Heart right ventricle (tissue), 16 donors: ENCODE data around the gene EFEMP2. TPM values are rescaled to one million over a fixed set of nuclear protein-coding genes. Genes with fewer than 3 reads are reported as not detected.

Source experiments
- ATAC-seq, 8 donors: fragments of 200-7000 bp; cut with Tn5 transposase; one replicate each; pipeline ENCODE4 v1.9.1; 2020; ENCODE audit warnings: mild to moderate bottlenecking in 8 of 8, moderate library complexity in 8 of 8, moderate number of reproducible peaks in 1 of 8
- DNase-seq, 2 donors: peaks; one replicate each; pipeline ENCODE4 v3.0.0-alpha.2; 2020
- H3K27ac ChIP-seq, 10 donors: fragments of 200-600 bp; sonication (generic) in 2 of 10; one replicate each; pipeline versions ENCODE4 v1.5.0 to v1.8.0; 2020 to 2022; ENCODE audit warnings: mild to moderate bottlenecking in 3 of 10
- H3K27me3 ChIP-seq, 7 donors: fragments of 200-600 bp; one replicate each; pipeline ENCODE4 v1.8.0; 2021 to 2022; ENCODE audit warnings: mild to moderate bottlenecking in 2 of 7
- H3K36me3 ChIP-seq, 9 donors: fragments of 200-600 bp; sonication (generic) in 1 of 9; one replicate each; pipeline versions ENCODE4 v1.5.0 to v1.8.0; 2020 to 2022; ENCODE audit warnings: mild to moderate bottlenecking in 2 of 9
- H3K4me1 ChIP-seq, 9 donors: fragments of 200-600 bp; sonication (generic) in 1 of 9; one replicate each; pipeline versions ENCODE4 v1.5.0 to v1.8.0; 2020 to 2022; ENCODE audit warnings: mild to moderate bottlenecking in 4 of 9
- H3K4me3 ChIP-seq, 10 donors: fragments of 200-600 bp; sonication (generic) in 2 of 10; one replicate each; pipeline versions ENCODE4 v1.5.0 to v1.8.0; 2020 to 2022; ENCODE audit warnings: mild to moderate bottlenecking in 7 of 10, moderate library complexity in 2 of 10
- H3K9me3 ChIP-seq, 11 donors: fragments of 200-600 bp in 10 of 11; sonication (generic) in 2 of 11; one replicate each; pipeline versions ENCODE4 v1.5.0 to v1.8.0; 2013 to 2022; ENCODE audit warnings: mild to moderate bottlenecking in 2 of 11, control low read depth in 1 of 11, moderate library complexity in 1 of 11
- CTCF ChIP-seq, 9 donors: fragments of 200-600 bp; sonication (generic) in 2 of 9; IDR thresholded peaks; one replicate each; pipeline versions ENCODE4 v1.5.0 to v1.8.0; 2021 to 2022; ENCODE audit warnings: antibody characterized with exemption in 9 of 9, mild to moderate bottlenecking in 5 of 9, moderate library complexity in 1 of 9
- WGBS, 2 donors: extraction: QIAGEN DNeasy Blood & Tissue Kit; methylation state at CpG; one replicate each; pipeline ENCODE4 v1.1.7; 2013; ENCODE audit warnings: inconsistent platforms in 1 of 2; 5-methylcytosine and 5-hydroxymethylcytosine counted together
- intact Hi-C, 10 donors: fragments of 100-400 bp; cut with DNase I; formaldehyde crosslinking; loops; one replicate each; pipeline versions ENCODE4 v1.11.1 to v1.14.2; 2022
- polyA plus RNA-seq, 2 donors: library from polyadenylated mRNA; stranded (reverse); fragments of 200-250 nt; gene quantifications; one replicate each; pipeline ENCODE4 v1.2.3, GENCODE V29; 2013
- total RNA-seq, 10 donors: library from RNA; stranded (reverse); fragmentation: NEBNext Ultra II Directional in 3 of 10; extraction: Animal tissue kit (Norgen Biotek cat#: 25700) in 3 of 10; gene quantifications; one replicate each; pipeline versions ENCODE4 v1.2.1 to v1.2.4, GENCODE V29; 2021 to 2023
- donor health status: Arrhythmogenic right ventricular cardiomyopathy.
- donor health status: ischemic (EF 13 %, LVEDD 7.1; RV severe dilation, severe dysfunction).
- donor health status: healthy with polysubstance abuse.
- donor health status: DM: no; HTN: yes; CAD: no.
- donor health status: DM: no; HTN: no; CAD: no.
- donor health status: ischemic (EF 25% LVEDD 6.9; RV normal size, moderate dysfunction).
- donor health status: ischemic (EF 25% LVEDD 5.7; RV mildly dilated, moderate dysfunction).
- donor health status: healthy.
- donor health status: DM: yes; HTN: yes; CAD: no.
- donor health status: Ischemic cardiomyopathy.
- donor health status: ischemic (EF 35%, LVEDD 5.7; RV mildly dilated, moderate dysfunction).
- donor health status: nonischemic (EF 11% LVEDD 7.7; RV severe dilation, severe dysfunction).
- donor health status: DM: yes; HTN: yes; CAD: no.
- donor health status: PGD.
- donor health status: ischemic (EF 29% LVEDD 5.4; RV normal size, mild dysfunction).
- donor health status: nonischemic (EF 23%, LVEDD 6.1; RV moderate dilation, normal function).

EFEMP2 gene
- total and polyA plus RNA-seq, 12 donors, result 54.8 to 133 (median 89.6) TPM

GRCh38 chr11:65880844-65881421, 8.3 kb upstream of the EFEMP2 start:
- Histone ChIP-seq H3K4me3 (peak overlapping the region in 1 of 10 donors; percentile 39), H3K9me3 (no peaks in the 10 kb centered on the region), H3K27me3 (no peaks in the 10 kb centered on the region), H3K4me1 (peaks cover 0 to 15% (median 8%) of the 10 kb centered on the region in 9 donors), H3K27ac (peak overlapping the region in 1 of 10 donors; percentile 47), H3K36me3 (peaks cover 0 to 42% (median 19%) of the 10 kb centered on the region in 9 donors)
- intact Hi-C loops, result loop anchor here in 4 of 10 donors (5.0 to 10.0 kb wide), 3 partner anchors 101 to 166 kb away; partner anchors contain the start of gene KAT5 (in 1 of the 4)
- ATAC-seq (no peak), DNase-seq (no peak)
- 64 to 80% methylated on average over 7 of the region's 7 CpGs for WGBS, 2 donors
- no peak for TF ChIP-seq CTCF (IDR thresholded peaks at IDR 0.05)

- Histone ChIP-seq H3K27me3 (no peaks in the 10 kb centered on the region), H3K36me3 (peaks cover 0 to 34% (median 19%) of the 10 kb centered on the region in 9 donors), H3K4me3 (peak overlapping the region in 1 of 10 donors; percentile 39), H3K27ac (peak overlapping the region in 1 of 10 donors; percentile 59), H3K9me3 (no peaks in the 10 kb centered on the region), H3K4me1 (peaks cover 0 to 15% (median 8%) of the 10 kb centered on the region in 9 donors)
- ATAC-seq (no peak), DNase-seq (no peak)
- WGBS, 2 donors, result 80 to 82% methylated on average over 7 of the region's 7 CpGs
- intact Hi-C loops, result loop anchor here in 4 of 10 donors (5.0 to 10.0 kb wide), 3 partner anchors 102 to 165 kb away; partner anchors contain the start of gene KAT5 (in 1 of the 4)
- TF ChIP-seq CTCF (IDR thresholded peaks at IDR 0.05), result no peak
These were observed 7.4 kb upstream of the EFEMP2 start for GRCh38 chr11:65880027-65880426.

DNA sequence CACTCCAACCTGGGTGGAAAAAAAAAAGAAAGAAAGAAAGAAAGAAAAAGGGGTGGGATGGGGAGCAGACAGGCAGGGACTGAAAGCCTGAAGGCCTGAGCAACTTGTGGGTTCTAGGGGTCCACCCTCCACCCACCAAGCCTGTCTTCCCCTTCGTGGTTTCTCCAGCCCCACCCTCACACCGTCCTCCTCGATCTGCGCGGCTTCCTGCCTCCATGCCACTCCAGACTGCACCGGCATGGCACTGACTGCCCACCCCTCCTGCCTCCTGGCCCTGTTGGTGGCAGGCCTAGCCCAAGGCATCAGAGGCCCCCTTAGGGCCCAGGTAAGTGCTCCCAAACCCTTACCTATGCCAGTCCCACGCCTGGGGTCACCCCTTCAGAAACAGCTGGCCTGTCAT, 7.0 kb upstream of the EFEMP2 start, which contains the start of gene CTSW:
Gene CTSW (plus strand): TSS at position 221 of the 400 bp plus-strand sequence. CDS start 18 bp downstream, at position 239.
- intact Hi-C loops, result loop anchor here in 4 of 10 donors (5.0 to 10.0 kb wide), 3 partner anchors 103 to 165 kb away; partner anchors contain the start of gene KAT5 (in 1 of the 4)
- Histone ChIP-seq H3K9me3 (no peaks in the 10 kb centered on the region), H3K4me1 (peaks cover 0 to 11% (median 4%) of the 10 kb centered on the region in 9 donors), H3K27me3 (no peaks in the 10 kb centered on the region), H3K36me3 (peaks cover 0 to 30% (median 17%) of the 10 kb centered on the region in 9 donors), H3K27ac (peak within 1 kb of the TSS in 1 of 10 donors; percentile 59), H3K4me3 (peak within 1 kb of the TSS in 1 of 10 donors; percentile 39)
- ATAC-seq (no peak), DNase-seq (no peak)
- 53 to 64% methylated on average over 7 of the region's 7 CpGs for WGBS, 2 donors
- TF ChIP-seq CTCF (IDR thresholded peaks at IDR 0.05), result no peak

GRCh38 chr11:65873318-65874156, 937 bp upstream of the EFEMP2 start:
- H3K27me3 ChIP-seq, result no peaks in the 10 kb centered on the region
- no peak for TF ChIP-seq CTCF (IDR thresholded peaks at IDR 0.05)
- ATAC-seq (peak; percentile 91 to 97 (median 94)), DNase-seq (peak; percentile 95 to 96)
- peaks cover 0 to 26% (median 9%) of the 10 kb centered on the region in 9 donors for H3K36me3 ChIP-seq
- intact Hi-C loops, result loop anchor here in 4 of 10 donors (1.0 to 2.0 kb wide), 3 partner anchors 13 to 46 kb away; partner anchors contain the start of genes FIBP (in 2 of the 4), MUS81 (in 2 of the 4), C11orf68 (in 1 of the 4) and DRAP1 (in 1 of the 4)
- no peaks in the 10 kb centered on the region for H3K9me3 ChIP-seq
- H3K4me3 ChIP-seq, result peak overlapping the region; percentile 47 to 73 (median 68)
- peaks cover 16 to 40% (median 29%) of the 10 kb centered on the region in 9 donors for H3K4me1 ChIP-seq
- WGBS, 2 donors, result 7% methylated on average over 52 to 54 of the region's 54 CpGs
- H3K27ac ChIP-seq, result peak overlapping the region; percentile 84 to 97 (median 96)
